ENCODE measurements around the gene SF1. TPM values are rescaled to one million over a fixed set of nuclear protein-coding genes. Genes with fewer than 3 reads are reported as not detected.

Gene SF1
- total and polyA plus RNA-seq, 7 donors, result 56.2 to 210 (median 150) TPM

- Histone ChIP-seq H3K27me3 (ENCODE audit: insufficient read depth in 3 of 3, low read length in 2 of 3) (no peaks in the 10 kb centered on the region), H3K4me1 (no peaks in the 10 kb centered on the region), H3K4me3 (no peak overlapping the region), H3K36me3 (ENCODE audit: insufficient read depth in 1 of 2, low read depth in 1 of 2) (peaks cover 0 to 15% of the 10 kb centered on the region in 2 donors), H3K9me3 (no peaks in the 10 kb centered on the region), H3K27ac (no peak overlapping the region)
- intact Hi-C loops (cut with DNase I), result loop anchor here in 1 of 2 donors (5.0 kb wide), 1 partner anchor 57 kb away; the partner anchor contains the start of gene CDC42BPG
- WGBS, 3 donors, result 86 to 89% (median 86%) methylated on average over 12 of the region's 12 CpGs
- DNase-seq (peak in 1 of 2 donors; percentile 12), ATAC-seq (no peak)
- TF ChIP-seq CTCF (IDR thresholded peaks at IDR 0.05), result no peak
Measured at GRCh38 chr11:64784813-64785581, 6.7 kb upstream of the SF1 start.

GRCh38 chr11:64778223-64778472 is 194 bp downstream of the SF1 start:
- Histone ChIP-seq H3K27me3 (ENCODE audit: insufficient read depth in 3 of 3, low read length in 2 of 3) (no peaks in the 10 kb centered on the region), H3K9me3 (no peaks in the 10 kb centered on the region), H3K4me1 (peaks cover 45% of the 10 kb centered on the region), H3K36me3 (ENCODE audit: insufficient read depth in 1 of 2, low read depth in 1 of 2) (peaks cover 14 to 49% of the 10 kb centered on the region in 2 donors), H3K4me3 (peak overlapping the region; percentile 87), H3K27ac (peak overlapping the region; percentile 98)
- ATAC-seq (no peak), DNase-seq (no peak)
- intact Hi-C loops (cut with DNase I), result no loop called here
- 0 to 3% (median 1%) methylated on average over 1 to 28 of the region's 28 CpGs for WGBS, 3 donors
- no peak for TF ChIP-seq CTCF (IDR thresholded peaks at IDR 0.05)

GRCh38 chr11:64777449-64778222 is 706 bp downstream of the SF1 start:
- ATAC-seq (peak; percentile 26 to 51 (median 41)), DNase-seq (peak; percentile 86 to 93)
- Histone ChIP-seq H3K36me3 (ENCODE audit: insufficient read depth in 1 of 2, low read depth in 1 of 2) (peaks cover 19 to 54% of the 10 kb centered on the region in 2 donors), H3K27ac (peak overlapping the region; percentile 98), H3K4me3 (peak overlapping the region; percentile 87), H3K9me3 (no peaks in the 10 kb centered on the region), H3K27me3 (ENCODE audit: insufficient read depth in 3 of 3, low read length in 2 of 3) (no peaks in the 10 kb centered on the region), H3K4me1 (peaks cover 51% of the 10 kb centered on the region)
- intact Hi-C loops (cut with DNase I), result loop anchor here in 1 of 2 donors (2.0 kb wide), 1 partner anchor 17 kb away; no protein-coding TSS in a partner anchor
- no peak for TF ChIP-seq CTCF (IDR thresholded peaks at IDR 0.05)
- 0 to 2% (median 1%) methylated on average over 28 to 98 of the region's 98 CpGs for WGBS, 3 donors

GRCh38 chr11:64776875-64777274 is 1.5 kb downstream of the SF1 start:
- ATAC-seq (no peak), DNase-seq (no peak)
- H3K9me3 ChIP-seq, result no peaks in the 10 kb centered on the region
- no peaks in the 10 kb centered on the region for H3K27me3 ChIP-seq (ENCODE audit: insufficient read depth in 3 of 3, low read length in 2 of 3)
- intact Hi-C loops (cut with DNase I), result loop anchor here in 1 of 2 donors (2.0 kb wide), 1 partner anchor 16 kb away; no protein-coding TSS in a partner anchor
- peak overlapping the region; percentile 63 for H3K27ac ChIP-seq
- TF ChIP-seq CTCF (IDR thresholded peaks at IDR 0.05), result no peak
- H3K4me1 ChIP-seq, result peaks cover 58% of the 10 kb centered on the region
- peaks cover 20 to 62% of the 10 kb centered on the region in 2 donors for H3K36me3 ChIP-seq (ENCODE audit: insufficient read depth in 1 of 2, low read depth in 1 of 2)
- 10 to 16% (median 11%) methylated on average over 3 of the region's 3 CpGs for WGBS, 3 donors
- H3K4me3 ChIP-seq, result peak overlapping the region; percentile 87

All from psoas muscle (tissue), 8 donors.